Heart right ventricle (tissue), 16 donors: ENCODE measurements around the gene RARG. TPM values are rescaled to one million over a fixed set of nuclear protein-coding genes. Genes with fewer than 3 reads are reported as not detected.

Source experiments
- ATAC-seq, 8 donors: fragments of 200-7000 bp; cut with Tn5 transposase; one replicate each; pipeline ENCODE4 v1.9.1; 2020; ENCODE audit warnings: mild to moderate bottlenecking in 8 of 8, moderate library complexity in 8 of 8, moderate number of reproducible peaks in 1 of 8
- DNase-seq, 2 donors: peaks; one replicate each; pipeline ENCODE4 v3.0.0-alpha.2; 2020
- H3K27ac ChIP-seq, 10 donors: fragments of 200-600 bp; sonication (generic) in 2 of 10; one replicate each; pipeline versions ENCODE4 v1.5.0 to v1.8.0; 2020 to 2022; ENCODE audit warnings: mild to moderate bottlenecking in 3 of 10
- H3K27me3 ChIP-seq, 7 donors: fragments of 200-600 bp; one replicate each; pipeline ENCODE4 v1.8.0; 2021 to 2022; ENCODE audit warnings: mild to moderate bottlenecking in 2 of 7
- H3K36me3 ChIP-seq, 9 donors: fragments of 200-600 bp; sonication (generic) in 1 of 9; one replicate each; pipeline versions ENCODE4 v1.5.0 to v1.8.0; 2020 to 2022; ENCODE audit warnings: mild to moderate bottlenecking in 2 of 9
- H3K4me1 ChIP-seq, 9 donors: fragments of 200-600 bp; sonication (generic) in 1 of 9; one replicate each; pipeline versions ENCODE4 v1.5.0 to v1.8.0; 2020 to 2022; ENCODE audit warnings: mild to moderate bottlenecking in 4 of 9
- H3K4me3 ChIP-seq, 10 donors: fragments of 200-600 bp; sonication (generic) in 2 of 10; one replicate each; pipeline versions ENCODE4 v1.5.0 to v1.8.0; 2020 to 2022; ENCODE audit warnings: mild to moderate bottlenecking in 7 of 10, moderate library complexity in 2 of 10
- H3K9me3 ChIP-seq, 11 donors: fragments of 200-600 bp in 10 of 11; sonication (generic) in 2 of 11; one replicate each; pipeline versions ENCODE4 v1.5.0 to v1.8.0; 2013 to 2022; ENCODE audit warnings: mild to moderate bottlenecking in 2 of 11, control low read depth in 1 of 11, moderate library complexity in 1 of 11
- CTCF ChIP-seq, 9 donors: fragments of 200-600 bp; sonication (generic) in 2 of 9; IDR thresholded peaks; one replicate each; pipeline versions ENCODE4 v1.5.0 to v1.8.0; 2021 to 2022; ENCODE audit warnings: antibody characterized with exemption in 9 of 9, mild to moderate bottlenecking in 5 of 9, moderate library complexity in 1 of 9
- WGBS, 2 donors: extraction: QIAGEN DNeasy Blood & Tissue Kit; methylation state at CpG; one replicate each; pipeline ENCODE4 v1.1.7; 2013; ENCODE audit warnings: inconsistent platforms in 1 of 2; 5-methylcytosine and 5-hydroxymethylcytosine counted together
- intact Hi-C, 10 donors: fragments of 100-400 bp; cut with DNase I; formaldehyde crosslinking; loops; one replicate each; pipeline versions ENCODE4 v1.11.1 to v1.14.2; 2022
- polyA plus RNA-seq, 2 donors: library from polyadenylated mRNA; stranded (reverse); fragments of 200-250 nt; gene quantifications; one replicate each; pipeline ENCODE4 v1.2.3, GENCODE V29; 2013
- total RNA-seq, 10 donors: library from RNA; stranded (reverse); fragmentation: NEBNext Ultra II Directional in 3 of 10; extraction: Animal tissue kit (Norgen Biotek cat#: 25700) in 3 of 10; gene quantifications; one replicate each; pipeline versions ENCODE4 v1.2.1 to v1.2.4, GENCODE V29; 2021 to 2023
- donor health status: Arrhythmogenic right ventricular cardiomyopathy.
- donor health status: ischemic (EF 13 %, LVEDD 7.1; RV severe dilation, severe dysfunction).
- donor health status: healthy with polysubstance abuse.
- donor health status: DM: no; HTN: yes; CAD: no.
- donor health status: DM: no; HTN: no; CAD: no.
- donor health status: ischemic (EF 25% LVEDD 6.9; RV normal size, moderate dysfunction).
- donor health status: ischemic (EF 25% LVEDD 5.7; RV mildly dilated, moderate dysfunction).
- donor health status: healthy.
- donor health status: DM: yes; HTN: yes; CAD: no.
- donor health status: Ischemic cardiomyopathy.
- donor health status: ischemic (EF 35%, LVEDD 5.7; RV mildly dilated, moderate dysfunction).
- donor health status: nonischemic (EF 11% LVEDD 7.7; RV severe dilation, severe dysfunction).
- donor health status: DM: yes; HTN: yes; CAD: no.
- donor health status: PGD.
- donor health status: ischemic (EF 29% LVEDD 5.4; RV normal size, mild dysfunction).
- donor health status: nonischemic (EF 23%, LVEDD 6.1; RV moderate dilation, normal function).

RARG gene
- total and polyA plus RNA-seq, 12 donors = 7.0 to 21.7 (median 12.8) TPM

- H3K36me3 ChIP-seq = no peaks in the 10 kb centered on the region
- intact Hi-C loops = no loop called here
- 91% methylated on average over 10 of the region's 10 CpGs for WGBS, 2 donors
- DNase-seq (no peak), ATAC-seq (no peak)
- H3K9me3 ChIP-seq = no peaks in the 10 kb centered on the region
- H3K4me3 ChIP-seq = no peak overlapping the region
- H3K4me1 ChIP-seq = peaks cover 0 to 8% (median 0%) of the 10 kb centered on the region in 9 donors
- no peak overlapping the region for H3K27ac ChIP-seq
- TF ChIP-seq CTCF (IDR thresholded peaks at IDR 0.05) = no peak
- peaks cover 0 to 15% (median 0%) of the 10 kb centered on the region in 7 donors for H3K27me3 ChIP-seq
Observed at GRCh38 chr12:53239643-53240258, 7.7 kb upstream of the RARG start.

- no peak for ATAC-seq
- 86 to 90% methylated on average over 1 of the region's 1 CpG for WGBS, 2 donors
- intact Hi-C loops = no loop called here
Observed at GRCh38 chr12:53236443-53237111, 4.6 kb upstream of the RARG start.

GRCh38 chr12:53235742-53236442, 3.9 kb upstream of the RARG start:
- no peak for TF ChIP-seq CTCF (IDR thresholded peaks at IDR 0.05)
- 81 to 83% methylated on average over 9 of the region's 9 CpGs for WGBS, 2 donors
- Histone ChIP-seq H3K4me1 (peaks cover 6 to 40% (median 33%) of the 10 kb centered on the region in 9 donors), H3K27ac (no peak overlapping the region), H3K36me3 (no peaks in the 10 kb centered on the region), H3K9me3 (no peaks in the 10 kb centered on the region), H3K27me3 (peaks cover 0 to 21% (median 0%) of the 10 kb centered on the region in 7 donors), H3K4me3 (no peak overlapping the region)
- intact Hi-C loops = no loop called here
- DNase-seq (no peak), ATAC-seq (no peak)

More at GRCh38 chr12:53236443-53237111, 4.6 kb upstream of the RARG start:
- Histone ChIP-seq H3K4me3 (no peak overlapping the region), H3K9me3 (no peaks in the 10 kb centered on the region), H3K36me3 (no peaks in the 10 kb centered on the region), H3K27ac (no peak overlapping the region), H3K27me3 (peaks cover 0 to 20% (median 0%) of the 10 kb centered on the region in 7 donors), H3K4me1 (peaks cover 6 to 38% (median 27%) of the 10 kb centered on the region in 9 donors)
- TF ChIP-seq CTCF (IDR thresholded peaks at IDR 0.05) = no peak
- no peak for DNase-seq

- no peak for ATAC-seq
Observed at GRCh38 chr12:53235164-53235563, 3.2 kb upstream of the RARG start.

More at GRCh38 chr12:53235164-53235563, 3.2 kb upstream of the RARG start:
- Histone ChIP-seq H3K4me3 (no peak overlapping the region), H3K27ac (no peak overlapping the region), H3K36me3 (no peaks in the 10 kb centered on the region), H3K9me3 (no peaks in the 10 kb centered on the region), H3K4me1 (peaks cover 6 to 40% (median 33%) of the 10 kb centered on the region in 9 donors), H3K27me3 (peaks cover 0 to 21% (median 0%) of the 10 kb centered on the region in 7 donors)
- no peak for DNase-seq
- intact Hi-C loops = no loop called here
- no peak for TF ChIP-seq CTCF (IDR thresholded peaks at IDR 0.05)
- WGBS, 2 donors = 62 to 70% methylated on average over 3 of the region's 3 CpGs
